Measurements from ENCODE around the gene AKAP13. TPM values are rescaled to one million over a fixed set of nuclear protein-coding genes. Genes with fewer than 3 reads are reported as not detected.

Gene AKAP13
- total RNA-seq, 4 donors from 2014 or later = 332 to 362 (median 351) TPM

DNA sequence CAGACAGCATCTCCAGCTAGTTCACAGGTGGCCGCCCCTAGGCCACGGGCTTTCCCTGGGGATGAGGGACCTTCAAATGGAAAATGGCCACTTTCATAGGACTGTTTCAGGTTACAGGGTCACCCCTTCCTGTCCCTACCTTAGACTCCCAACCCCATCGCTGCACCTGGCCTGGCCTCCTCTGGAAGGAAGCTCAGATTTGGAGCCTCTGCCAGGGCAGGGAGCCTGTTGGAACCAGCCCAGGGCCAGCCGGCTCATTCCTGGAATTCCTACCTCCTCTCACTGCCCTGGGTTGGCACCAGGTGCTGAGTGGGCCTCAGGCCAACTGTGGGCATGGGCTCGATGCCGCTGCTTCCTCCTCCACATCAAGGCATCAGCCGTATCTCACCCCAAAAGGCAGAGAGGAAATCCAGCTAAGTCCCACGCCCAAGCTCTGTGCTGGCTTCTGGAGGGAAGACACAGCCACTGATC, 372.1 kb downstream of the AKAP13 start:
- Histone ChIP-seq H3K4me1 (peaks cover 0 to 49% (median 19%) of the 10 kb centered on the region in 4 donors), H3K27me3 (no peaks in the 10 kb centered on the region), H3K9me3 (no peaks in the 10 kb centered on the region), H3K27ac (no peak overlapping the region), H3K4me3 (no peak overlapping the region), H3K36me3 (peaks cover 0 to 14% (median 0%) of the 10 kb centered on the region in 3 donors)
- DNase-seq (ENCODE audit: low spot score in 2 of 2) = peak in 1 of 2 donors; percentile 10
- WGBS, 2 donors = 72 to 75% methylated on average over 8 of the region's 8 CpGs
- TF ChIP-seq, protein P1, sequence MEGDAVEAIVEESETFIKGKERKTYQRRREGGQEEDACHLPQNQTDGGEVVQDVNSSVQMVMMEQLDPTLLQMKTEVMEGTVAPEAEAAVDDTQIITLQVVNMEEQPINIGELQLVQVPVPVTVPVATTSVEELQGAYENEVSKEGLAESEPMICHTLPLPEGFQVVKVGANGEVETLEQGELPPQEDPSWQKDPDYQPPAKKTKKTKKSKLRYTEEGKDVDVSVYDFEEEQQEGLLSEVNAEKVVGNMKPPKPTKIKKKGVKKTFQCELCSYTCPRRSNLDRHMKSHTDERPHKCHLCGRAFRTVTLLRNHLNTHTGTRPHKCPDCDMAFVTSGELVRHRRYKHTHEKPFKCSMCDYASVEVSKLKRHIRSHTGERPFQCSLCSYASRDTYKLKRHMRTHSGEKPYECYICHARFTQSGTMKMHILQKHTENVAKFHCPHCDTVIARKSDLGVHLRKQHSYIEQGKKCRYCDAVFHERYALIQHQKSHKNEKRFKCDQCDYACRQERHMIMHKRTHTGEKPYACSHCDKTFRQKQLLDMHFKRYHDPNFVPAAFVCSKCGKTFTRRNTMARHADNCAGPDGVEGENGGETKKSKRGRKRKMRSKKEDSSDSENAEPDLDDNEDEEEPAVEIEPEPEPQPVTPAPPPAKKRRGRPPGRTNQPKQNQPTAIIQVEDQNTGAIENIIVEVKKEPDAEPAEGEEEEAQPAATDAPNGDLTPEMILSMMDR (IDR thresholded peaks at IDR 0.05) = no peak
- no peak for TF ChIP-seq EP300 (IDR thresholded peaks at IDR 0.05)
- TF ChIP-seq POLR2A (IDR thresholded peaks at IDR 0.05) = no peak

DNA sequence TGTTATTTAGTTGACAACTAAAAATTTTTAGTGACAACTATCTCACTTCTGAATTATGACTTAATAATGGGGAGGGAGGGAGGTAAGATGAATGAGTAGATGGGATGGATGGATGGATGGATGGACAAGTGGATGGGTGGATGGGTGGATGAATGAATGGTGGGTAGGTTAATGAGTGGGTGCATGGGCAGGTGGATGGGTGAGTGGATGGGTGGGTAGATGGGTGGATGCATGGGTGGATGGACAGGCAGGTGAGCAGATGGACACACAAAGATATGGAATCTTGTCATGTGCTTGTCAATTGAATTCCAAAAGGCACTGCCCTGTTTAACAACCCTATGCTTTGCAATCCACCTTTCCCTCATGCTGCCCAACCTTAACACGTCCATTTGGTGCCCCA, 372.9 kb downstream of the AKAP13 start:
- 92 to 96% methylated on average over 1 of the region's 1 CpG for WGBS, 2 donors
- peaks cover 0 to 14% (median 0%) of the 10 kb centered on the region in 3 donors for H3K36me3 ChIP-seq
- no peak overlapping the region for H3K27ac ChIP-seq
- TF ChIP-seq, protein P1 (IDR thresholded peaks at IDR 0.05) = no peak
- TF ChIP-seq POLR2A (IDR thresholded peaks at IDR 0.05) (no peak), EP300 (IDR thresholded peaks at IDR 0.05) (no peak)
- no peaks in the 10 kb centered on the region for H3K9me3 ChIP-seq
- DNase-seq (ENCODE audit: low spot score in 2 of 2) = no peak
- H3K27me3 ChIP-seq = no peaks in the 10 kb centered on the region
- H3K4me3 ChIP-seq = no peak overlapping the region
- H3K4me1 ChIP-seq = peaks cover 0 to 45% (median 19%) of the 10 kb centered on the region in 4 donors

DNA sequence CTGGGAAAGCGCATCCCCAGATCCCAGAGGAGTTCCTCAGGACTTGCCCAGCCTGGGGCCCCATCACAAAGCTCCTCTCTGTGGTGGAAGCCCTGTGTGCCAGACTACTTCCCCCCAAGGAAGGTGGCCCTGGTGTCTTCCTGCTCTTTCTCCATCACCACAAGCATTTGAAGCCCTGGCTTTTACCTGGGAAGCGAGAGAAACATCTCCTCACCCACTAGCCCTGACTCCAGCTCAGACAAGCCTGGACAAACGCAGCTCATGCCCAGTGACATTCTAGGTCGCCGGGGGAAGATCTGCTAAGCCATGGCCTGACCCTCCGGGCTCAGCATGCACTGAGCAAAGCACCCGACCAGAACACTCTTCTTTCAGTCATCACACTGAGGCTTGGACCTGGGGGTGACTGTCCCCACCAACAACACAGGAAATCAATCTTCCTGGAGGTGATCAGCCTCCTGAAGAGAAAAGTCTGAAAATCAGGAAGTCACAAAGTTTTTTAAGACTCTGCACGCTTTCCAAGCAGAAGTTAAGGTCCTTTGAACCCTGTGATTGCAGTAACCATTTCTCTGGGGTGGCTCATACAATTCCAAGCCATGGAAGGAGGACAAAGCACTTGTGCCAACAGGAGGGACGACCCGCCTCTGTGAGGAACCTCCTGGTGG, 373.5 kb downstream of the AKAP13 start:
- peak in 1 of 2 donors; percentile 6 for DNase-seq (ENCODE audit: low spot score in 2 of 2)
- H3K27ac ChIP-seq = no peak overlapping the region
- H3K4me1 ChIP-seq = peaks cover 0 to 39% (median 19%) of the 10 kb centered on the region in 4 donors
- 89 to 91% methylated on average over 9 to 10 of the region's 10 CpGs for WGBS, 2 donors
- TF ChIP-seq, protein P1 (IDR thresholded peaks at IDR 0.05) = no peak
- TF ChIP-seq POLR2A (IDR thresholded peaks at IDR 0.05) (no peak), EP300 (IDR thresholded peaks at IDR 0.05) (no peak)
- H3K36me3 ChIP-seq = peaks cover 0 to 14% (median 0%) of the 10 kb centered on the region in 3 donors
- H3K27me3 ChIP-seq = no peaks in the 10 kb centered on the region
- H3K9me3 ChIP-seq = no peaks in the 10 kb centered on the region
- no peak overlapping the region for H3K4me3 ChIP-seq

DNA sequence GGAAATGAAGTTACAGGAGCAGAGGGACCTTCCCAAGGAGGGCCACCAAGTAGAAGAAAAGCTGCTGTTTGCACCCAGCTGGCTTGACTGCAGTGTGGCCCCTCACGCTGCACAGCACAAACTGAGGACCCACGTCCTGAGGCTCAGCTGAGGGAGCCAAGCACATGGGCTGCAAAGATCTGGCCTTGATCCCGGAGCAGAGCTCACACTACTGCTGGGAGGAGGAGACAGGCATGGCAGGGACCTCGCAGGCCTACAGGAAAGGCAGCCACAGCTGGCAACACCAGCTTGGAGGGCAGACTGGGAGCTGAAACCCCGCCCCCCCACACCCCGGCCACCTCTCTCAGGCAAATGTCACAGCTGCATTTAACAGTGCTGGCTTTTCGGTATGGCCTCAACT, 374.6 kb downstream of the AKAP13 start:
- peak in 1 of 2 donors; percentile 11 for DNase-seq (ENCODE audit: low spot score in 2 of 2)
- WGBS, 2 donors = 40 to 58% methylated on average over 6 to 7 of the region's 7 CpGs
- Histone ChIP-seq H3K27ac (no peak overlapping the region), H3K27me3 (no peaks in the 10 kb centered on the region), H3K36me3 (peaks cover 0 to 25% (median 0%) of the 10 kb centered on the region in 3 donors), H3K4me1 (peaks cover 0 to 28% (median 14%) of the 10 kb centered on the region in 4 donors), H3K4me3 (no peak overlapping the region), H3K9me3 (no peaks in the 10 kb centered on the region)
- TF ChIP-seq POLR2A (IDR thresholded peaks at IDR 0.05) = no peak
- TF ChIP-seq, protein P1 (IDR thresholded peaks at IDR 0.05) = no peak

DNA sequence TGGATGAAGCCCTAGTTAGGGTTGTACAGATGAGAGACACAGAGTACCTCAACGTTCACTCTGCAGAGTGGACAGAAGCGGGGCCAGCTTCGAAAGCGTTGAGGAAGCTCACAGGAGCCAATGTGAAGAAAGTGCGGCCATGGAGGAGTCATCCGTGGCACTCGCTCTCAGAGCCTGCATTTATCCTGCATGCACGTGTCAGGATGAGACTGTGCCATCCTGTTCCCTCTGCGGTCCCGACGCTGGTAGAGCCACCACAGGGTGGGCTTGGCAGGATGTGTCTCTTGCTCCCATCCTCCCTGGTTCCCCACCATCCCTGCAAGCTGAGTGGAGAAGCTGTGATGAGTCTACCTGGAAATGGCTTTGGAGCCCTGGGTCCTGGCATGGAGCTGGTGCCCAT, 375.1 kb downstream of the AKAP13 start:
- DNase-seq (ENCODE audit: low spot score in 2 of 2) = no peak
- no peaks in the 10 kb centered on the region for H3K9me3 ChIP-seq
- TF ChIP-seq EP300 (IDR thresholded peaks at IDR 0.05) (no peak), POLR2A (IDR thresholded peaks at IDR 0.05) (no peak)
- TF ChIP-seq, protein P1 (IDR thresholded peaks at IDR 0.05) = no peak
- no peak overlapping the region for H3K4me3 ChIP-seq
- 87 to 92% methylated on average over 8 to 11 of the region's 11 CpGs for WGBS, 2 donors
- H3K27me3 ChIP-seq = no peaks in the 10 kb centered on the region
- peaks cover 0 to 30% (median 0%) of the 10 kb centered on the region in 3 donors for H3K36me3 ChIP-seq
- H3K27ac ChIP-seq = no peak overlapping the region
- peaks cover 0 to 23% (median 13%) of the 10 kb centered on the region in 4 donors for H3K4me1 ChIP-seq
